ENCODE data around the gene AIDA. TPM values are rescaled to one million over a fixed set of nuclear protein-coding genes. Genes with fewer than 3 reads are reported as not detected.

The AIDA gene
- total RNA-seq, 1 experiment from 2014 or later: 92.8 TPM

DNA sequence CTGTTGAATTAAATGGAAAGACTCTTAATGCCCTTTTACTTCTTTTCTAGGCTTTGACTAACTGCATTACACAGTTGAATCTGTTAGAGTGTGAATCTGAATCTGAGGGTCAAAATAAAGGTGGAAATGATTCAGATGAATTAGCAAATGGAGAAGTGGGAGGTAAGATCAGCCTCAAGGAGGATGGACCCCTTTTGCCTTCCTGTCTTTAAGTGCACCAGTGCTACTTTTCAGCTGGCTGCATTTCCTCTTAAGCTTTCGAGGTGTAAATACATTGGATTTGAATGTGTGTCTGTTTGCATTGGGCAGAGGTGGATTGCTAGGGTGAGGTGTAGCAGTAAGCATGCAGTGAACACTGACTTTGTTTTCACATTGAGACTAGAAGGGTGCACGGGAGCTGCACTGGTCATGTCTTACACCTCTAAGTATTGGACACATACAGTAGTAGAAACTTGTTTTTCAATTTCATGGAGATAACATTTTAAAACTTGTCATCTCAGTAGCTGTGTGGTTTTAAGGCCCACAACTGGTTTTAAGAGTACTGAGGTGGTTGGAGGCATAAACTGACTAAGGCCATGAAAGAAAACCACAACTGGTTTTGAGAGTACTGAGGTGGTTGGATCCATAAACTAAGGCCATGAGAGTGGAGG, 59.0 kb downstream of the AIDA start:
- Histone ChIP-seq H4K91ac (ENCODE audit: insufficient read length, low read depth, low read length) (no peak overlapping the region), H3K56ac (ENCODE audit: insufficient read length, low read depth, low read length) (no peak overlapping the region), H3K18ac (ENCODE audit: insufficient read length, low read depth, low read length) (no peak overlapping the region), H2BK12ac (ENCODE audit: insufficient read length, low read depth, low read length) (no peak overlapping the region), H3K4ac (ENCODE audit: low read depth, low read length) (no peak overlapping the region), H3K27me3 (ENCODE audit: insufficient read depth, low read length) (no peaks in the 10 kb centered on the region), H3K79me1 (ENCODE audit: insufficient read depth, low read depth, low read length, poor library complexity, severe bottlenecking) (no peaks in the 10 kb centered on the region), H3K9ac (ENCODE audit: extremely low read depth, insufficient read length, low read length) (no peak overlapping the region), H3K79me2 (ENCODE audit: insufficient read depth, low read length) (no peaks in the 10 kb centered on the region), H2BK20ac (ENCODE audit: low read depth, low read length, poor library complexity, severe bottlenecking) (no peak overlapping the region), H3T11ph (ENCODE audit: low read length) (no peak overlapping the region), H3K9me3 (ENCODE audit: control insufficient read depth, low read depth, low read length) (no peaks in the 10 kb centered on the region), H4K5ac (ENCODE audit: insufficient read length, low read depth, low read length) (no peak overlapping the region), H4K20me1 (ENCODE audit: control insufficient read depth, insufficient read depth, insufficient read length) (no peaks in the 10 kb centered on the region), H3K23ac (ENCODE audit: insufficient read length, low read depth, low read length) (no peak overlapping the region), H3K14ac (ENCODE audit: insufficient read depth, low read length) (no peak overlapping the region), H2AK5ac (ENCODE audit: insufficient read length, low read length) (no peak overlapping the region), H4K8ac (replicated peaks; ENCODE audit: insufficient read length, low read depth, low read length) (no peak overlapping the region), H3K23me2 (ENCODE audit: insufficient read length, low read depth, low read length, poor library complexity, severe bottlenecking) (no peaks in the 10 kb centered on the region), H3K4me2 (ENCODE audit: insufficient read depth, insufficient read length, low read length) (no peak overlapping the region), H2BK120ac (ENCODE audit: low read depth, low read length, poor library complexity, severe bottlenecking) (no peak overlapping the region), H3K4me1 (ENCODE audit: insufficient read depth, low read length) (no peaks in the 10 kb centered on the region), H3K27ac (ENCODE audit: insufficient read length, low read depth, low read length) (no peak overlapping the region), H2BK5ac (ENCODE audit: insufficient read length, low read length) (no peak overlapping the region), H2BK15ac (ENCODE audit: low read depth, low read length) (no peak overlapping the region), H2AFZ (ENCODE audit: low read length) (no peak overlapping the region)
- TF ChIP-seq, protein P1, sequence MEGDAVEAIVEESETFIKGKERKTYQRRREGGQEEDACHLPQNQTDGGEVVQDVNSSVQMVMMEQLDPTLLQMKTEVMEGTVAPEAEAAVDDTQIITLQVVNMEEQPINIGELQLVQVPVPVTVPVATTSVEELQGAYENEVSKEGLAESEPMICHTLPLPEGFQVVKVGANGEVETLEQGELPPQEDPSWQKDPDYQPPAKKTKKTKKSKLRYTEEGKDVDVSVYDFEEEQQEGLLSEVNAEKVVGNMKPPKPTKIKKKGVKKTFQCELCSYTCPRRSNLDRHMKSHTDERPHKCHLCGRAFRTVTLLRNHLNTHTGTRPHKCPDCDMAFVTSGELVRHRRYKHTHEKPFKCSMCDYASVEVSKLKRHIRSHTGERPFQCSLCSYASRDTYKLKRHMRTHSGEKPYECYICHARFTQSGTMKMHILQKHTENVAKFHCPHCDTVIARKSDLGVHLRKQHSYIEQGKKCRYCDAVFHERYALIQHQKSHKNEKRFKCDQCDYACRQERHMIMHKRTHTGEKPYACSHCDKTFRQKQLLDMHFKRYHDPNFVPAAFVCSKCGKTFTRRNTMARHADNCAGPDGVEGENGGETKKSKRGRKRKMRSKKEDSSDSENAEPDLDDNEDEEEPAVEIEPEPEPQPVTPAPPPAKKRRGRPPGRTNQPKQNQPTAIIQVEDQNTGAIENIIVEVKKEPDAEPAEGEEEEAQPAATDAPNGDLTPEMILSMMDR (conservative IDR thresholded peaks at IDR 0.05): no peak
- Mint-ChIP-seq H3K27me3 (ENCODE audit: low read depth) (no peaks in the 10 kb centered on the region), H3K36me3 (ENCODE audit: insufficient read depth in 1 of 3, low read depth in 3 of 3) (peaks cover 26 to 82% (median 75%) of the 10 kb centered on the region in 3 experiments; a peak in 6 of 7 replicates), H3K27ac (no peak overlapping the region), H3K4me3 (no peak overlapping the region), H3K4me1 (no peaks in the 10 kb centered on the region), H3K9me3 (no peaks in the 10 kb centered on the region)
- DNase-seq: no peak
- no CpG with 5 or more reads among the region's 2 CpGs for WGBS (ENCODE audit: extremely low coverage, insufficient read length, low lambda C conversion rate)

Data from H9 (cell line).